Esophagus squamous epithelium (tissue), 5 donors: ENCODE measurements around the gene GPATCH4. TPM values are rescaled to one million over a fixed set of nuclear protein-coding genes. Genes with fewer than 3 reads are reported as not detected.
"Not testable (repeated sequence)": the region's sequence is repeated elsewhere in the genome, so short reads cannot be mapped to it uniquely, and the experiment has no call there.

Source experiments
- DNase-seq: peaks from one replicate; lab custom pipeline; 2025; lab: John Stamatoyannopoulos, UW
- H3K27ac ChIP-seq, 4 donors: fragments of 200-600 bp; sonication (generic); one replicate each; pipeline ENCODE4 v1.5.1; 2016 to 2019; ENCODE audit warnings: mild to moderate bottlenecking in 1 of 4
- H3K27me3 ChIP-seq, 4 donors: fragments of 200-600 bp; sonication (generic); 1 replicate in 3 of 4; 2 replicates in 1 of 4; pipeline versions ENCODE4 v1.5.1 to v1.6.0; 2017 to 2021; ENCODE audit warnings: antibody characterized with exemption in 1 of 4
- H3K36me3 ChIP-seq, 3 donors: fragments of 200-600 bp; sonication (generic); one replicate each; pipeline ENCODE4 v1.5.1; 2016 to 2019
- H3K4me1 ChIP-seq, 3 donors: fragments of 200-600 bp; sonication (generic); one replicate each; pipeline ENCODE4 v1.5.1; 2017 to 2019
- H3K4me3 ChIP-seq, 4 donors: fragments of 200-600 bp; sonication (generic); 1 replicate in 3 of 4; 2 replicates in 1 of 4; pipeline ENCODE4 v1.5.1; 2016 to 2019; ENCODE audit warnings: mild to moderate bottlenecking in 2 of 4, moderate library complexity in 1 of 4
- H3K9me3 ChIP-seq, 3 donors: fragments of 200-600 bp; sonication (generic); one replicate each; pipeline ENCODE4 v1.5.1; 2016 to 2019
- POLR2A ChIP-seq, 4 donors: fragments of 450-650 bp; IDR thresholded peaks; one replicate each; pipeline ENCODE4 v1.6.1; 2017; ENCODE audit warnings: antibody characterized with exemption in 4 of 4, mild to moderate bottlenecking in 4 of 4, moderate library complexity in 3 of 4
- WGBS, 2 donors: methylation state at CpG; one replicate each; pipeline ENCODE4 v1.1.5; 2018; 5-methylcytosine and 5-hydroxymethylcytosine counted together
- intact Hi-C: fragments of 100-400 bp; cut with DNase I; formaldehyde crosslinking; loops from one replicate; pipeline ENCODE4 v1.15.0; 2022
- total RNA-seq, 4 donors: library from RNA; depleted of rRNA; stranded (reverse); fragments of >200 nt; gene quantifications; one replicate each; pipeline ENCODE4 v1.1.0, GENCODE V29; 2016
- TF ChIP-seq, protein P1 (sequence below), 6 experiments: fragments of 450-650 bp in 4 of 6; fragments of 200-600 bp in 2 of 6; sonication (generic) in 2 of 6; IDR thresholded peaks; one replicate each; pipeline ENCODE4 v1.5.1; 2016 to 2019; ENCODE audit warnings: antibody characterized with exemption in 6 of 6, mild to moderate bottlenecking in 4 of 6, moderate library complexity in 4 of 6
- donor health status: DM: yes; HTN: yes; CAD: no.

GPATCH4 gene
- total RNA-seq, 4 donors from 2014 or later, result 14.0 to 41.8 (median 25.0) TPM

GRCh38 chr1:156616463-156616862 is 15.2 kb upstream of the GPATCH4 start:
- intact Hi-C loops, result loop anchor here (10.0 kb wide), 1 partner anchor 232 kb away; no protein-coding TSS in a partner anchor
- no peaks in the 10 kb centered on the region for H3K9me3 ChIP-seq
- peak overlapping the region in 1 of 4 donors; percentile 26 for H3K4me3 ChIP-seq
- TF ChIP-seq, protein P1, sequence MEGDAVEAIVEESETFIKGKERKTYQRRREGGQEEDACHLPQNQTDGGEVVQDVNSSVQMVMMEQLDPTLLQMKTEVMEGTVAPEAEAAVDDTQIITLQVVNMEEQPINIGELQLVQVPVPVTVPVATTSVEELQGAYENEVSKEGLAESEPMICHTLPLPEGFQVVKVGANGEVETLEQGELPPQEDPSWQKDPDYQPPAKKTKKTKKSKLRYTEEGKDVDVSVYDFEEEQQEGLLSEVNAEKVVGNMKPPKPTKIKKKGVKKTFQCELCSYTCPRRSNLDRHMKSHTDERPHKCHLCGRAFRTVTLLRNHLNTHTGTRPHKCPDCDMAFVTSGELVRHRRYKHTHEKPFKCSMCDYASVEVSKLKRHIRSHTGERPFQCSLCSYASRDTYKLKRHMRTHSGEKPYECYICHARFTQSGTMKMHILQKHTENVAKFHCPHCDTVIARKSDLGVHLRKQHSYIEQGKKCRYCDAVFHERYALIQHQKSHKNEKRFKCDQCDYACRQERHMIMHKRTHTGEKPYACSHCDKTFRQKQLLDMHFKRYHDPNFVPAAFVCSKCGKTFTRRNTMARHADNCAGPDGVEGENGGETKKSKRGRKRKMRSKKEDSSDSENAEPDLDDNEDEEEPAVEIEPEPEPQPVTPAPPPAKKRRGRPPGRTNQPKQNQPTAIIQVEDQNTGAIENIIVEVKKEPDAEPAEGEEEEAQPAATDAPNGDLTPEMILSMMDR (IDR thresholded peaks at IDR 0.05), result no peak
- TF ChIP-seq POLR2A (IDR thresholded peaks at IDR 0.05), result no peak
- no peak for DNase-seq
- H3K27me3 ChIP-seq, result peaks cover 0 to 79% (median 0%) of the 10 kb centered on the region in 4 donors
- H3K4me1 ChIP-seq, result peaks cover 0 to 15% (median 0%) of the 10 kb centered on the region in 3 donors
- peak overlapping the region in 3 of 4 donors; percentile 74 to 85 (median 80) for H3K27ac ChIP-seq
- WGBS, 2 donors, result 13 to 28% methylated on average over 5 of the region's 5 CpGs
- H3K36me3 ChIP-seq, result no peaks in the 10 kb centered on the region

DNA sequence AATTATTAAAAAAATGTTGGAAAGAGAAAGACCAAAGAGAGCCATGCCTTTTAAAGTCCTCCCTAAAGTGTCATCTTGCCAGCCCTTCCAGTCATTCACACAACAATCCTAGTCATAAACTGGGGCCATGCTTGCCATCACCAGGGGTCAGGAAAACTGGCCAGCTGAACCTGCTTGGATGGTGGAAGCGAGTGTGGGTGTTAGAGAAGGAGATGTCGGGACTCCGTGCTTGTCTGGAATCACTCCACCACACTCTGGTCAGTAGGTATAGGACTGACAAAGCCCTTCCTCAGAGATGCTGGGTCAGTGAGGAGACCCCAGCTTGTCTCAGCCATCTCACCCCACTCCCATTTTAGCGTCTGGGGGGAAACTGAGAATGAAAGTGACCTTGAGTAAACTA is 14.7 kb upstream of the GPATCH4 start:
- H3K27ac ChIP-seq, result peak overlapping the region; percentile 1 to 85 (median 77)
- H3K4me1 ChIP-seq, result peaks cover 0 to 15% (median 0%) of the 10 kb centered on the region in 3 donors
- TF ChIP-seq, protein P1 (IDR thresholded peaks at IDR 0.05), result no peak
- no peaks in the 10 kb centered on the region for H3K9me3 ChIP-seq
- peak overlapping the region in 1 of 4 donors; percentile 26 for H3K4me3 ChIP-seq
- intact Hi-C loops, result loop anchor here (10.0 kb wide), 1 partner anchor 231 kb away; no protein-coding TSS in a partner anchor
- 42 to 47% methylated on average over 4 of the region's 4 CpGs for WGBS, 2 donors
- no peaks in the 10 kb centered on the region for H3K36me3 ChIP-seq
- no peak for DNase-seq
- H3K27me3 ChIP-seq, result peaks cover 0 to 79% (median 0%) of the 10 kb centered on the region in 4 donors

- no peak for DNase-seq
- Histone ChIP-seq H3K27ac (no peak overlapping the region), H3K36me3 (no peaks in the 10 kb centered on the region), H3K9me3 (no peaks in the 10 kb centered on the region), H3K27me3 (peaks cover 0 to 59% (median 0%) of the 10 kb centered on the region in 4 donors), H3K4me3 (no peak overlapping the region), H3K4me1 (peaks cover 0 to 19% (median 0%) of the 10 kb centered on the region in 3 donors)
- TF ChIP-seq, protein P1 (IDR thresholded peaks at IDR 0.05), result no peak
- TF ChIP-seq POLR2A (IDR thresholded peaks at IDR 0.05), result no peak
- intact Hi-C loops, result loop anchor here (10.0 kb wide), 1 partner anchor 228 kb away; no protein-coding TSS in a partner anchor
- 53 to 62% methylated on average over 3 of the region's 3 CpGs for WGBS, 2 donors
Observed at GRCh38 chr1:156612666-156613065, 11.4 kb upstream of the GPATCH4 start.

GRCh38 chr1:156610072-156610471 is 8.8 kb upstream of the GPATCH4 start:
- H3K9me3 ChIP-seq, DNase-seq, H3K36me3 ChIP-seq, H3K4me3 ChIP-seq, H3K27ac ChIP-seq, H3K4me1 ChIP-seq: not testable (repeated sequence)
- intact Hi-C loops, result loop anchor here (10.0 kb wide), 1 partner anchor 225 kb away; no protein-coding TSS in a partner anchor
- WGBS, 2 donors, result 77 to 85% methylated on average over 9 of the region's 9 CpGs
- H3K27me3 ChIP-seq, result peaks cover 0 to 36% (median 0%) of the 10 kb centered on the region in 4 donors

GRCh38 chr1:156608981-156609380 is 7.7 kb upstream of the GPATCH4 start:
- Histone ChIP-seq H3K27ac (no peak overlapping the region), H3K27me3 (peaks cover 0 to 32% (median 0%) of the 10 kb centered on the region in 4 donors), H3K36me3 (no peaks in the 10 kb centered on the region), H3K9me3 (no peaks in the 10 kb centered on the region), H3K4me1 (peaks cover 0 to 4% (median 0%) of the 10 kb centered on the region in 3 donors), H3K4me3 (no peak overlapping the region)
- WGBS, 2 donors, result 30 to 31% methylated on average over 6 of the region's 6 CpGs
- intact Hi-C loops, result no loop called here
- DNase-seq, result no peak
- TF ChIP-seq, protein P1 (IDR thresholded peaks at IDR 0.05), result peak in 5 of 6 experiments; percentile 46 to 72 (median 53)
- no peak for TF ChIP-seq POLR2A (IDR thresholded peaks at IDR 0.05)
